IPS-NIHi7 (cell line): Measurements from ENCODE around the gene SLC6A9.
A peak's percentile ranks its signal among the peaks of the same experiment; 100 is the strongest.

ENCODE experiments used
- DNase-seq: peaks from one replicate; pipeline ENCODE4 v3.0.0; 2012; ENCODE audit warnings: mixed read lengths; ENCODE audit errors: extremely low spot score

Gene SLC6A9

DNA sequence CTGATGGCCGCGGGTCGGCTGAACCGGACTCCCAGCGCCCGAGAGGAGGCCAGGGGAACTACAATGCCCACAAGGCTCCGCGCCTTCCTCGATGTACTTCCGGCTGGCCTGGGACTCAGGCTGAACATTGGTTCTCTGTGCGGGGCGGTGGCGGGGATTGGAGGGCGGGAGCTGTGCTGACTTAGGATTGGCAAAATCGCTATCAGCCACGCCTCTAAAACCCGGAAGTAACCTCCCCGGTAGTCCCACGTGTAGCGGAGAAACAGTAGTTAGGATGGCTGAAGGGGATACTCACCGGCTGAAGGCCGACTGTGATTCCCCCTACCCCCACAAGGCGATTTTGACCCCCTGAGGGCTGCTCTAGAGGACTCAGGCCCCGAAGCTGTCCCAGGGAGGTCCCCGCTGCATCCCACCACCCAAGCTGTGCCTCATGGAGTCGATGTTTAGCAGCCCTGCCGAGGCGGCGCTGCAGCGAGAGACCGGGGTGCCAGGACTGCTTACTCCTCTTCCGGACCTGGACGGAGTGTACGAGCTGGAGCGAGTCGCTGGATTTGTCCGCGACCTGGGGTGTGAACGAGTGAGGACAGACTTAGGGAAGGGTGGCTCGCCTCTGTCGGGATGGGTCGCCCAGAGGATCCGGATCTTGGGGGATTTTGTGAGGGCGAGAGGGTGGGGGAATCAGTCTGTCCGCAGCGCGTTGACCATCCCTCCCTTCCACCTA is 61.4 kb downstream of the SLC6A9 start, which contains the start of gene DPH2:
Gene DPH2 (plus strand): TSS at position 265 of the 721 bp plus-strand sequence. CDS start 166 bp downstream, at position 431.
- peak; percentile 100 for DNase-seq

DNA sequence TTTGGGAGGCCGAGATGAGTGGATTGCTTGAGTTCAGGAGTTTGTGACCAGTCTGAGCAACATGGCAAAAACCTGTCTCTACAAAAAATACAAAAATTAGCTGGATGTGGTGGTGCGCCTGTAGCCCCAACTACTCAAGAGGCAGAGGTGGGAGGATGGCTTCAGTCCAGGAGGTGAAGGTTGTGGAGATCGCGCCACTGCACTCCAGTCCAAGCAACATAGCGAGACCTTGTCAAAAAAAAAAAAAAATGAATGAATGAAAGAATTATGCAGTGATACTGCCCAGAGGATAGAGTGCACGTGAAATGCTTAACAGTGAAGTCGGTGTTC is 61.9 kb downstream of the SLC6A9 start:
- no peak for DNase-seq

DNA sequence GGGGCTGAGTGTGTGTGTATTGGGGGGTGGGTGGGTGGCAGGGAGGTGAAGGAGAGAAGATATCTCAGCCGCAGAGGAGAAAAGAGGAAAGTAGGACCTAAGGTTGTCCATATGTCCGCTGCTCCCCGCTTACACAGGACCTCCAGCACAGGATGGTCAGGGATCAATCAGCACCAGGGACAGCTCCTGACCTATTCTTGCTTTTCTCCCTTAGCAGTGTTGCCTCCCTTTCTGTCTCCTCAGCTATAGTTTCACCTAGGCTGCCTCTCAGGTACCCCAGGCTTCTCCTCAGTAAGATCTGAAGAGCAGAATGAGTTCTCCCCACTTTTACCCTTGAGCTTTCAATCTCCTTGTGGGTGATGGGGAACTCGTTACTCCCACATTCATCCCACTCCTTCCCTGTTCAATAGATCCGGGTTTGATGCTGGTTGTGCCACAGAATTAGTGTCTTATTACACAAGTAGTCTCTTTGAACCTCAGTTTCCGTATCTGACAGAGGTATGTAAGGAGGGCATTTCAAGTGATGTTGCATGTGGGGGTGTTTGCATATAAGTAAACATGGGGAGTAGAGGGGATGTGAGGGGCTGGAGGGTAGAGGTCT is 62.8 kb downstream of the SLC6A9 start:
- DNase-seq: peak; percentile 83

DNA sequence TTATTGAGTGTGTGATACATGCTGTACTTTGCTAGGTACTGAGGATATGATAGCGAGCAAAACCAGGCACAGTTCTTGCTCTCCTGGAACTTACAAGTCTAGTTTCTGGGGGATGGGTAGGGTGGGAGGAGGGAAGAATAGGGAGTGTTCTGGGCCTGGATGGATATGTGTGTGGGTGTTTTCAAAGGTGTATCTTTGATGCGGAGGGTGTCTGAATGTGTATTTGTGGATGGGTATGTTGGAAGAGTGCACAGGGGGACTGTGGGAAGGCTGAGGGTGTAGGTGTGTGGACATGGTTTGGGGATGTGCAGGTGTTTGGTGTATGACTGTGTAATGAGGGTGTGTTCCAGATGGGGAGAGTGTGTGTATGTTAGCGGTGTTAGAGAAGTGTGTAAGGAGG is 65.9 kb downstream of the SLC6A9 start:
- no peak for DNase-seq

DNA sequence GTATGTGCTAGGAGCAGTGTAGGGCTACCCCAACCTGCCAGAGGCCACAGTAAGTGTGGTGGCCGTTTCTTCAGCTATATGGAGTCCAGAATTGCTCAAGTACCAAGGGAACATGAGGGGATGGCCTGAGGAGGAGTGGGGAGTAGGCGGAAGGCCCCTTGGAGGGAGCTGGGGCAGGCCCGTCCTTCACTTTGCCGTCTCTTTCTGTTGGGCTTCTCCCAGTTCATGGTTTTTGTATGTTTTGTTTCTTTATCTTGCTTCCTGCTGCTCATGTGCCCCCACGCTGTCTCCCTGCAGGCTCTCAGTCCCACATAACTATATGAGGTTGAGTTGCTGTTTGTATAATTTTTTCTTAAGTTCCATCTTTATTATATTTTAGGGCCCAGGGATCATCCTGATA is 67.4 kb downstream of the SLC6A9 start:
- DNase-seq: no peak

DNA sequence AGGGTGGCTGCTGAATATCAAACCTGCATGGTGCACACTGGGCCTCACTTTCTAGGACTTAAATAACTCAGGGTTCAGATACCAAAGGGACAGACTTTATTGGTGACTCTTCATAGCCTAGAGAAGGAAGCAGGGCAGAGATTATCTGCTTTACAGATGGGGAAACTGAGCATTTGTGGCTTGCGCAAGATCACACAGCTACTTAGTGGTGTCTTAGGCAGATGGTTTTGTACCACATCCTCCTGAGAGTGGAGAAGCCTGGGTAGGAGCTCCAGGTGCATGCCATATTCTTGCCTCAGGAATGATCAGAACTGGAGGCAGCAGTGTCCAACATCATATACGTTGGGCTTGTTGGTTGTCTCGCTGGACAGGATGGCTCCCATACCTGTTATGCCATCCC is 68.3 kb downstream of the SLC6A9 start:
- no peak for DNase-seq

DNA sequence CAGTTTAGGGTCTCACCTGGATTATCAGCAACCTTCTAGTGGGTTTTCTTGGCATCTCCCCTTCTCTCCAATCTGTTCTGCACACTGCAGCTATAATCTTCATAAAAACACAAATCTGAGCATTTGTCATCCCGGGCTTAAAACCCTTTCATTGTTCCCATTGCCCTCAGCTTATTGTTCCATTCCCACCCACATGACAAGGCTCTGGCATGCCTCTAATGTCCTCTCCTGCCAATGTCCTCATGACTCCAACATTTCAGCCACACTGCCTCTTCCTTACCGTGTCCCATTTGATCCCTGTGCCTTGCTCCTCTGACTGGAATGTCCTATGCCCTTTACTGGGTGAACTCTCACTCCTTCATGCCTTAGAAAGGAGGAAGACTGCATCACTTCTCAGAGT is 68.9 kb downstream of the SLC6A9 start:
- DNase-seq: no peak

DNA sequence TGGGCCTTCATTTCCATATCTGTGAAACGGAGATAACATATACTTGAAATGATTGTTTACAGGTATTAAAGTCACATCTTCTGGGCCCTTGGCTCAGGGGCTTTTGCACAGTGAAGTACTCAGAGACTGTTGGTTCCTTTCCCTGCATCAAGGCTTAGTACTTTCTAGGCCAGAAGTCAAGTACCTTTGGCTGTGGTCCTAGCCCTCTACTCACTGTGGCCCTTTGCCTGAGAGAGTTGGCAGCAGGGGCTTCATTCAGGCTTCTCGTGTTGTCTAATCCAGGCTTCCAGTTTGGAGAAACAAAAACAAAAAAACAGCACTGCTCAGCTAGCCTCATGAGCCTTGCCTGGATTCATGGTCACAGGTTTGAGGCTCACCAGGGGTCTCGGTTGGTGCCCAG is 69.6 kb downstream of the SLC6A9 start:
- DNase-seq: no peak

DNA sequence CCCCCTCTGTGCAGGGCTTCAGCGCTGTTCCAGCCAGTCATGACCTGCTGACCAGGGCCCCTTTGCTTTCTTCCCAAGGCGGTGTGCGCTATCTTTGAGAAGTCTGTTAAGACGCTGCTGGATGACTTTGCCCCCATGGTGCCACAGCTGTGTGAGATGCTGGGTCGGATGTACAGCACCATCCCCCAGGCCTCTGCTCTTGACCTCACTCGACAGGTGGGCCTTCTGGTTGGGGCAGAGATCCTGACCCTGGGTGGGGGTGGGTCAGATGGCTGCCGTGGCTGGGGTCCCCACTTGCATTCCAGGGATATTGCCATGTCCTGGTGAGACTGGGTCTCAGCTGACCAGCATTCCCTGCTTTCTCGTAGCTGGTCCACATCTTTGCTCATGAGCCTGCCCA is 70.5 kb downstream of the SLC6A9 start:
- no peak for DNase-seq

DNA sequence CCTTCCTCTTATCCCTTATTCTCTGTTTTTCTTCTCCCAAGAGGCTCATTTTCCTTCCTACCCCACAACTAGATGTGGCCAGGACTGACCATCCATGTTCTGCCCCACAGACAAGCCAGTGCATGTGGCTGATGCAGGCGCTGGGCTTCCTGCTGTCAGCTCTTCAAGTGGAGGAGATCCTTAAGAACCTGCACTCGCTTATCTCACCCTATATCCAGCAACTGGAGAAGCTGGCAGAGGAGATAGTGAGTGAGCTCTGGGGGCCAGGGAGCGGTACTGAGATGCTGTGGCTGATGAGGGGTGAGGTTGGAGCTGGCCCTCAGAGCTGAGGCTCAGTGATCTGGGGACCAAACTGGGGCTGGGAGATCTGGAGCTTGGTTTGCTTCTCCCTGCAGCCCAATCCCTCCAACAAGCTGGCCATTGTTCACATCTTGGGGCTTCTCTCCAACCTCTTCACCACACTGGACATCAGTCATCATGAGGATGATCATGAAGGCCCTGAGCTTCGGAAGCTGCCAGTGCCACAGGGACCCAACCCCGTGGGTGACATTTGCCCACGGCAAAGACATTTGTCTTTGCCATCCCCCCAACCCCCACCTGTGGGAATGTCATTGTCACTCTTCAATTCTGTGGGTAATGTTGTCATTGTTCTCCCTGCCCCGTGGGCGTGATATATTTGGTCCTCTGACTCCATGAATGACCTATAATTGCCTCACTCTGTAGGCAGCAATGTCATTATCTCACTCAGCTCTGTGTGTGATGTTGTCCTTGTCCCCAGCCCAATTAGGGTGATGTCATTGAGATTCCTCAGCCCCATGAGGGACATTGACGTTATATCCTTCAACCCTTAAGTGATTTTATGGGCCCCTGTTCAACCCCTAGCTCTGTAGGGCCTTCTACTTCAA is 72.7 kb downstream of the SLC6A9 start:
- DNase-seq: no peak

DNA sequence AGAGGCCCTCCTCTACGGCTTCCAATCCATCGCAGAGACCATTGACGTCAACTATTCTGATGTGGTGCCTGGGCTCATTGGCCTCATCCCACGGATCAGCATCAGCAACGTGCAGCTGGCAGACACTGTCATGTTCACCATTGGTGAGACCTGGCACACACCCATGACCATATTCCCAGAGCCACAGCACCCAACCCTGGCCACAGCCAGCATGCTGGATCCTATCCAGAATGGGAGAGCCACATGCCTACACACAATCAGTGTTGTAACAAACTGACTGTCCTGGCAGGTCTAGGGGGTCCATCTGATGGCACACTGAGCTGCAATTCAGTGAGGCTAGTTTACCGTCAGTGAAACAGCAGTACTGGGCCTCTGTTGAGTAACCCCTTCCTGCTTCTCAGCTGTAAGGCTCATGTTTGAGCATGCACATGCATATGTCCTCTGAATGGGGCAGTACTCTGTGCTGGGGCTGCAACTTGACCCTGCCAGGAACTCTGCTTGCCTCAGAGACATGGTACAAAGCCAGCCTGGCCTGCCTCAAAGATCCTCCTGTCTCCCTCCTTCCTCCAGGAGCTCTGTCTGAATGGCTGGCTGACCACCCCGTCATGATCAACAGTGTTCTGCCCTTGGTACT is 73.7 kb downstream of the SLC6A9 start:
- DNase-seq: no peak

DNA sequence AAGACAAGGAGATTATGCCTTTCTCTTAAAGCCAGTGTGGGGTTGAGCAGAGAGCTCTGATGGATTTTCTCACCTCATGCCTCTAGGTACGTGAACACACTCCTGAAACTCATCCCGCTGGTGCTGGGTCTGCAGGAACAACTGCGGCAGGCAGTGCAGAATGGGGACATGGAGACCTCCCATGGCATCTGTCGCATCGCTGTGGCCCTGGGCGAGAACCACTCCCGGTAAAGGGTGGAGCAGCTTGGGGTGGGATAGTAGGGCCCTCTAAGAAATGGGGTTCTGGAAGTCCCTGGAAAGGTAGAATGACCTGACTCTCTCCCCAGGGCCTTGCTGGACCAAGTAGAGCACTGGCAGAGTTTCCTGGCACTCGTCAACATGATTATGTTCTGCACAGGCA is 75.0 kb downstream of the SLC6A9 start:
- no peak for DNase-seq

DNA sequence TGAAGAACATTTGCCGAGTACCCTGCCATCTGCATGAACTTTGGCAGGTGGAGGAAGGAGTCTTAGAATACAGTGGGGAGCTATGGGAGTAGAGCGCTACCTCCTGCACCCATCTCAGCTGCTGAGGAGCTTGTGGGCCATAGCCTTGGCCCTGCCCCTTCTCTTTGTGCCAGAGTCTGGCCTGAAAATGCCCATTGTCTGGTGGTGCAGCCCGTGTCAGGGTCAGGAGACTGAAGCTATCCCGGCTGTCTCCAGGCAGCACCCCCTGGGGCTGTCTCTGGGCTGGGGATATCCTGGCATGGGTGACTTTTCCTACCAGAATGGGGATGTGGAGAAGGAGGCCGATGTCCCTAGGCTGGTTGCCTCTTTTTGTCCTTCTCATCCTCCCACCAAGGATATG is 77.2 kb downstream of the SLC6A9 start:
- DNase-seq: no peak

DNA sequence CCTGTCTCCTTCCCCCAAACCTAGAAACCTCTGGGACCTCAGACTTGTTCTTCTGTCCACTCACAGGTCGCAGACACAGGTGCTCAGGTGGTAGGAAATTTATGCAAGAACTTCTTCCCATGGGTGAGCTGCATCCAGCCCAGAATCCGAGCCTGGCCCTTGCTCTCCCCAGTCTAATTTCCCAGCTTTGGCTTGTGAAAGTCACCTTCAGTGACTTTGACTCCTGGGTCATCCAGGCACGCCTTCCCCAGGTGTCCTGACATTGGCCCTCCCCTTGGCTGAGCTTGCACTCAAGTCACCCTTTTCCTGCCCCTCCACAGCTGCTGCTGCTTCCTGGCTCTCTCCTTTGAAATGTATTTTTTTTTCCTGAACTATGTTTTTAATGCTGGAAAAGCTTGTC is 77.9 kb downstream of the SLC6A9 start:
- no peak for DNase-seq

DNA sequence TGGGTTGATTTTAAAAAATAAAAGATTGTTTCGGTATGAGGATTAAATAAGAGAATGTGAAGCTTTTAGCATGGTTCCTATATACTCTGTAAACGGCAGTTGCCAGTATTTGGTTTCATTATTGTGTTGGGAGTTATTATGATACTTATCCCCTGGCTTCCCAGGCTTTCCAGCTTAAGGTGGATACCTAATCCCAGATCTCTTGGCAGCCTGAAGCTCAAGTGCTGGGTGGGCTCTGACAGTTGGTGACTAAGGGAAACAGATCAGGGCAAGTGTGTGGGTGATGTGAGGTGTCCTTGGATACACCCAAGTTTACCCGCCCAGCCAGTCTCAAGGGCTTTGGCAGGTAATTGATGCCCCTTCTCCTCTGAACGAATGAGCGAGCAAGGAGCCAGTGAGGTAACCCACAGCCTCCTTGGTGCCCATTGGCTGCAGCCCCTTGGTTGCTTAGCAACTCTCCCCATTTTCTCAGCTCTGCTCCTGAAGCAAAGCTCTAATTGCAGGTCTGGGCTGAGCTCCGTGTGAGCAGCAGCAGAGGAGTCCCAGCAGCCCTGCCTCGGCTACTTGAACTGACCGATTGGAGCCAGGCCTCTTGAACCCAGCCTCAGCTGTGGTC is 78.4 kb downstream of the SLC6A9 start:
- peak; percentile 86 for DNase-seq

DNA sequence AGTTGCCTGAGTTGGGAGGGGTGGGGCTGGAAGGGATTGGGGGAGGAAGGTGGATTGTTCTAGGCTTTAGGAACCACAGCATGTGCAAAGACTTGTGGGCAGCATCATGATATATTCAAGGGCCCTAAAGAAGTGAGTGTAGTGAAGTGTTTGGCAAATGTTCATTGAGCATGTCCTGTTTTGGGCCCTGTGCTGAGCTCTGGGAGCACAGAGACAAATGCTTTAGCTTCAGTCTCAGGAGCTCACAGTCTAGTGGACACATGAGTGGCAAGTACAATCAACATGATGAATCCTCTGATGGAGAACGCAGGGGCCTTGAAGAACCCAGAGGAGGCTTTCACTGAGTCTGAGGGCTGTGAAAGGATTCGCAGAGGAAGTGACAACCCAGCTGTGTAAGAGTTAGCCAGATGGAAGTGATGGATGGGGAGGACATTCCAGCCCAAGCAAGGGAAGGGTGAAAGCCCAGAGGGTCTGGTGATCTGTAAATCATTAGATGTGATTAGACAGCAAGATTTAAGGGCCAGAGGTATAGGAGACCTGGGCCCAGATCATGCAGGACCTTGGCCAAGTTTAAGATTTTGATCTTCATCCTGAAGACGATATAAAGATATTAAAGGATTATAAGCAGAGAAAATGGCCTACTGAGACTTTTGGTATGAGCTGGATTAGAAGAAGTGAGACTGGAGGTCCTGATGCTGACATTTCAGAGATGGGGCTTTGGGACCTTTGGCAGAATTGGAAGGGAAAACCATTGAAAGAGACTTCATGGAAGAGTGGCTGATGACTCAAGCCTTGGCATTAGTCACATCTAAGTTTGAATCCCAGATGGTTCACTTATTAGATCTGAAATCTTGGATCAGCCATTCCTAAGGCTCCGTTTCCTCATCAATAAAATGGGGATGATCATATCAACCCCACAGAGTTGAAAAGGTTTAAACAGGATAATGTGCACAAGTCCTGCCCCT is 80.0 kb downstream of the SLC6A9 start:
- DNase-seq: no peak

DNA sequence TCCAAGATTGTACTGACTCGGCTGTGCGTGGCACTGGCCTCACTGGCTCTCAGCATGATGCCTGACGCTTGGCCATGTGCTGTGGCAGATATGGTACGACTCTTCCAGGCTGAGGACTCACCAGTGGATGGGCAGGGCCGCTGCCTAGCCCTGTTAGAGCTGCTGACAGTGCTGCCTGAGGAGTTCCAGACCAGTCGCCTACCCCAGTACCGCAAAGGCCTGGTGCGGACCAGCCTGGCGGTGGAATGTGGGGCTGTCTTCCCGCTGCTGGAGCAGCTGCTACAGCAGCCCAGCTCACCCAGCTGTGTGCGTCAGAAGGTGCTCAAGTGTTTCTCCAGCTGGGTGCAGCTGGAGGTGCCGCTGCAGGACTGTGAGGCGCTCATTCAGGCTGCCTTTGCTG is 81.6 kb downstream of the SLC6A9 start:
- DNase-seq: no peak

DNA sequence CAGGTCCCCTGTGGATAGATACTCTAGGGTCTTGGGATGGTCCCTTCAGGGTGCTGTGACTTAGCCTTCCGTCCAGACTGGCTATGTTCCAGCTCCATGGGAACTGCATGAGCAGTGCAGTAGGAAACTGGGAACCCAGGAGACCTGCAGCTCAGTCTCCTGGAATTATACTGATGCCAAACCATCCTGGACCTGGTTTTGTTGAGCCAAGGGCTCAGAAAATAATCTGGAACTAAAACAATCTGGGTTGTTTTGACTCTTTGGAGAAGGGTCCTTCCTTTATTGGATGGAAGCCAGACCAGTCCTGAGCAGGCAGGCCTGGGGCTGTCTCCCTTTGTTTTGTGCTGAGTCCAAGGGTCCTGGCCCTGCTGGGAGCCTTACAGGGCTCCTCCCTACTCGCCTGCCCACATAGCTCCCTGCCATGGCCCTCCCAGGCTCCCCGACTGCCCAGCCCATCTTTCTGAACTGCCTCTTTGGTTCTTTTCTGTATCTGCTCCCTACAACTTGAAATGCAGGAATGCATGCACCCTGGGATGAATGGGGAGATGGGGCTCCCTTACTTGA is 83.3 kb downstream of the SLC6A9 start:
- no peak for DNase-seq

DNA sequence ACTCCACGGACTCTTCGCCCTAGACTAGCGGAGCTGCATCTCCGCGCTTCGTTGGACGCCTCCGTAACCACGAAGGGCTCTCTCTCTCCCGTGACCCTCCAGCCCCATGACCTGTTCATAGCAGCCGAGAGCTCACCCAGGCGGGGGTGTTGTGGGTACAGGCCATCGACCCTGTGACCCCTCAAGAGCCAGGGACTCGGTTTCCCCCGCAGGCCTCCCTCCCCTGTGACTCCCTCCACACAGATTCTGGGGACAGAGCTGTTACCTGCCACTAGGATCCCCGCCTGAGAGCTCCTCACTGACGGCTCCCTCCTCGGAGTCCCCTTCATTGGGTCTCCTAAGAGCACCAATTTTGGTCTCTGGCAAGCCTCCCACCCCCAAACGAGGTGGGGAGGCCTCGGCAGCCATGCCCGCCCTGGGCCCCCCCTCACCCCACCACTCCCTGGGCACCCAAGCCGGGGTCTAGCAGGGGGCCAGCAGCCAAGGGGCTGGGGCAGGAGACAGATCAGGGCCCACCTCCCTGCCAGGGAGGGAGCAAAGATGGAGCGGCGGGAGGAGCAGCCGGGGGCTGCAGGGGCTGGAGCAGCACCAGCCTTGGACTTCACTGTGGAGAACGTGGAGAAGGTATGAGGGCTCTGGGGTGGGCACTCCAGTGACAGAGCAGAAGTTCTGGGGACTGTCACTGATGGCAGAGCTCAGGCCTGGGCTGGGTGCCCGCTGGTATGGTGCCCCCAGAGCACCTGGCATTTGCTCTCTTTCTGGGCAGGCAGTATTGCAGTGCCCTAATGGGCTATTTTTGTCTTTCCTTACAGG is 84.0 kb downstream of the SLC6A9 start:
- no peak for DNase-seq
